ENCODE measurements around the gene RHD.
"Not testable (repeated sequence)": the region's sequence is repeated elsewhere in the genome, so short reads cannot be mapped to it uniquely, and the experiment has no call there.

Gene RHD

GRCh38 chr1:25312806-25313470, 40.6 kb downstream of the RHD start:
- H3K36me3 Mint-ChIP-seq, result peaks cover 22% of the 10 kb centered on the region
- not testable (repeated sequence) for H3K27ac Mint-ChIP-seq; H3K9me3 Mint-ChIP-seq (ENCODE audit: low read depth); H3K4me3 Mint-ChIP-seq; H3K27me3 Mint-ChIP-seq; H3K4me1 Mint-ChIP-seq (ENCODE audit: low read depth)

DNA sequence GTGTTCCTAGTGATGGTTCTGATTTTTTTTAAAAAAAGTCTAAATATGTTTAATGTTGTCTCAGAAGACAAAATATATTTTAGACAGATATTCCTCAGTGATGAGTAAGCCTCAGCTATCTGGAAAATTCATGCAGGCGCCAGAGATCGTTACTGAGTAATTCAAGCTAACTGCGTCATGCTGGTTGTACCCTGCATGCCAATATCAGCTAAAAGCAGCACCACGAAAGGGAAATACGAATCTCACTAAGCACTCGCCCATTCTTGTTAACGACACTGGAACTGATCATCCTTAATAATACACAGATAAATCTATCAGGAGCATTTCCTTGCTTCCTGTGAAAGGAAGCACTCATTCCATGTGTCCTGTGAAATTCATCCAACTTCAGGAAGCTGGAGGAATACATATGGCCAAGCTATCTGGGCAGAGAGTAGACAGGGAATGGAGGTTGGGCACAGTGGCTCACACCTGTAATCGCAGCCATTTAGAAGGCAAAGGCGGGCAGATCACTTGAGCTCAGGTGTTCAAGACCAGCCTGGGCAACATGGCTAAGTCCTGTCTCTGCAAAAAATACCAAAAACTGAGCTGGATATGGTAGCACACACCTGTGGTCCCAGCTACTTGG, 48.1 kb downstream of the RHD start:
- not testable (repeated sequence) for H3K36me3 Mint-ChIP-seq; H3K27ac Mint-ChIP-seq; H3K9me3 Mint-ChIP-seq (ENCODE audit: low read depth); H3K27me3 Mint-ChIP-seq; H3K4me3 Mint-ChIP-seq; H3K4me1 Mint-ChIP-seq (ENCODE audit: low read depth)

DNA sequence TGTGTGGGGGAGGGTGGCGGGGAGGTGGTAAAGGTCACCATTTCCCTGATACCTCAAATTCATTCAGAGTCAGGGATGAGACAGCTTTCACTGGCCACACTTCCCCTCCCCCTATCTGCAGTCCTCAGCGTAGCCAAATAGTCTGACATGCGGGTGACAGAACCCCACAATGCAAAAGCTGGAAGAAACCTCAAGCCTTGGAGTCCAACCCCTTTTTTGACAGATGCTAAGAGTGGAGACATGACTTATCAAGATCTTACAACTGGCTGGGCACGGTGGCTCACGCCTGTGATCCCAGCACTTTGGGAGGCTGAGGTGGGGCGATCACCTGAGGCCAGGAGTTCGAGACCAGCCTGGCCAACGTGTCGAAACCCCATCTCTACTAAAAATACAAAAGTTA, 49.8 kb downstream of the RHD start:
- not testable (repeated sequence) for H3K27ac Mint-ChIP-seq; H3K9me3 Mint-ChIP-seq (ENCODE audit: low read depth); H3K36me3 Mint-ChIP-seq; H3K4me1 Mint-ChIP-seq (ENCODE audit: low read depth); H3K4me3 Mint-ChIP-seq; H3K27me3 Mint-ChIP-seq

DNA sequence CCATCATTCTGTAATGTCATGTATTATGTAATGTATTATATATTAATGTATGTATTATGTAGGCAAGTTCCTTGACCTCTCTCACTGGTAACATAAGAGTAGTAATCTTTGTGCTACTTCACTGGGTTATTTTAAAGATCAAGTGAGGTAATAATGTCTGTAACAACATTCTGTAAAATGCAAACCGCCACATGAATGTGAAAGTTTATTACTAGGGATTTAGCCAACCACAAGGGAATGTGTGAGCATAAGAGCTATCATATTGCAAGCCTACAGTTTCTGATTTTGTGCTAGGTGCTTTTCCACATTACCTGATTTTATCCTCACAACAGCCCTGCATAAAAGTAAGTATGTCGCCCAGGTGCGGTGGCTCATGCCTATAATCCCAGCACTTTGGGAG, 52.1 kb downstream of the RHD start:
- not testable (repeated sequence) for H3K27me3 Mint-ChIP-seq; H3K9me3 Mint-ChIP-seq (ENCODE audit: low read depth); H3K4me3 Mint-ChIP-seq; H3K4me1 Mint-ChIP-seq (ENCODE audit: low read depth); H3K27ac Mint-ChIP-seq; H3K36me3 Mint-ChIP-seq

DNA sequence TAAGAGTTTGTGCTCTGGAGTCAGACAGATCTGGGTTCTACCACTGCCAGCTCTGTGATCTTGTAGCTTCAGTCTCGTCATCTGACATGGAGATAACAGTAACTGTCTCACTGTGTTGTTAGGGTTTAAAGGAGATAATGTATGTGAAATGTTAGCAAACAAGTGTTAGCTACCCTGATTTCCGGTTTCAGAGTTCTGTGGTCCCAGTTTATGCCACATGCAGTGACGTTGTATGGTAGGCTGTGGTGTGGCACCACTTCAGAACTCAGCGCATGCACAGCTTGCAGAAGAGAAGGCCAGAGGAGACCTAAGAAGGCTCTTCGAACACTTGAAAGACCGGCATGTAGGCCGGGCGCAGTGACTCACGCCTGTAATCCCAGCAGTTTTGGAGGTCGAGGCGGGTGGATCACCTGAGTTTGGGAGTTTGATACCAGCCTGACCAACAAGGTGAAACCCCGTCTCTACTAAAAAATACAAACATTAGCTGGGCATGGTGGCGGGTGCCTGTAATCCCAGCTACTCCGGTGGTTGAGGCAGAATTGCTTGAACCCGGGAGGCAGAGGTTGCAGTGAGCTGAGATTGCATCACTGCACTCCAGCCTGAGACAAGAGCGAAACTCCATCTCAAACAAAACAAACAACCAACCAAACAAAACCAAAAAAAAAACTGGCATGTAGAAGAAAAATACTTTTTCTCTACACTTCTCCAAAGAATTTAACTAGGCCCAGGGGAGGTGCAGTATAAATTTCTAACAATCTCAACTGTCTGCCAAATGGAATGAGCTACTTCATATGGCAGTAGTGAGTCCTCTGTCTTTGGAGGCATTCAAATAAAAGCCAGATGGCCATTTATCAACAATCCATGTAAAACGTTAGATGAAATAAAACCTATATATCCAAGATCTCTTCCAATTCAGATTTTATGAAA, 55.8 kb downstream of the RHD start:
- not testable (repeated sequence) for H3K27me3 Mint-ChIP-seq; H3K4me3 Mint-ChIP-seq; H3K36me3 Mint-ChIP-seq; H3K27ac Mint-ChIP-seq; H3K9me3 Mint-ChIP-seq (ENCODE audit: low read depth)
- H3K4me1 Mint-ChIP-seq (ENCODE audit: low read depth), result peaks cover 29% of the 10 kb centered on the region

GRCh38 chr1:25328791-25329185, 56.5 kb downstream of the RHD start:
- not testable (repeated sequence) for H3K27me3 Mint-ChIP-seq; H3K27ac Mint-ChIP-seq; H3K4me3 Mint-ChIP-seq; H3K9me3 Mint-ChIP-seq (ENCODE audit: low read depth); H3K36me3 Mint-ChIP-seq
- H3K4me1 Mint-ChIP-seq (ENCODE audit: low read depth), result peaks cover 35% of the 10 kb centered on the region

- peaks cover 40% of the 10 kb centered on the region for H3K4me1 Mint-ChIP-seq (ENCODE audit: low read depth)
- not testable (repeated sequence) for H3K27me3 Mint-ChIP-seq; H3K9me3 Mint-ChIP-seq (ENCODE audit: low read depth); H3K4me3 Mint-ChIP-seq; H3K36me3 Mint-ChIP-seq
- peak overlapping the region; percentile 18 for H3K27ac Mint-ChIP-seq
Observed at GRCh38 chr1:25329336-25329735, 57.0 kb downstream of the RHD start.

- Mint-ChIP-seq H3K4me1 (ENCODE audit: low read depth) (peaks cover 44% of the 10 kb centered on the region), H3K4me3 (peak overlapping the region; percentile 9), H3K27ac (peak overlapping the region; percentile 18)
- not testable (repeated sequence) for H3K9me3 Mint-ChIP-seq (ENCODE audit: low read depth); H3K36me3 Mint-ChIP-seq; H3K27me3 Mint-ChIP-seq
Observed at GRCh38 chr1:25329950-25330349, 57.6 kb downstream of the RHD start.

- H3K36me3 Mint-ChIP-seq; H3K27me3 Mint-ChIP-seq; H3K9me3 Mint-ChIP-seq (ENCODE audit: low read depth): not testable (repeated sequence)
- H3K4me3 Mint-ChIP-seq, result peak overlapping the region; percentile 96
- peak overlapping the region; percentile 86 for H3K27ac Mint-ChIP-seq
- peaks cover 52% of the 10 kb centered on the region for H3K4me1 Mint-ChIP-seq (ENCODE audit: low read depth)
Observed at GRCh38 chr1:25336922-25337354, 64.6 kb downstream of the RHD start.

- H3K27me3 Mint-ChIP-seq; H3K9me3 Mint-ChIP-seq (ENCODE audit: low read depth); H3K36me3 Mint-ChIP-seq: not testable (repeated sequence)
- peaks cover 51% of the 10 kb centered on the region for H3K4me1 Mint-ChIP-seq (ENCODE audit: low read depth)
- peak overlapping the region; percentile 96 for H3K4me3 Mint-ChIP-seq
- peak overlapping the region; percentile 93 for H3K27ac Mint-ChIP-seq
Observed at GRCh38 chr1:25337483-25338187, 65.3 kb downstream of the RHD start.

- Mint-ChIP-seq H3K27ac (peak within 1 kb of the TSS; percentile 93), H3K4me3 (peak within 1 kb of the TSS; percentile 96), H3K36me3 (no peaks in the 10 kb centered on the region), H3K4me1 (ENCODE audit: low read depth) (peaks cover 50% of the 10 kb centered on the region), H3K9me3 (ENCODE audit: low read depth) (no peaks in the 10 kb centered on the region), H3K27me3 (no peaks in the 10 kb centered on the region)
Observed at GRCh38 chr1:25338188-25338981, 66.1 kb downstream of the RHD start, which contains the start of gene TMEM50A. TMEM50A (plus strand) TSS chr1:25338334; CDS start chr1:25340487, 2,153 bp downstream.

GRCh38 chr1:25338986-25339385, 66.7 kb downstream of the RHD start:
- Mint-ChIP-seq H3K36me3 (peaks cover 2% of the 10 kb centered on the region), H3K4me1 (ENCODE audit: low read depth) (peaks cover 47% of the 10 kb centered on the region), H3K9me3 (ENCODE audit: low read depth) (no peaks in the 10 kb centered on the region), H3K27me3 (no peaks in the 10 kb centered on the region), H3K4me3 (peak overlapping the region; percentile 94), H3K27ac (peak overlapping the region; percentile 87)

DNA sequence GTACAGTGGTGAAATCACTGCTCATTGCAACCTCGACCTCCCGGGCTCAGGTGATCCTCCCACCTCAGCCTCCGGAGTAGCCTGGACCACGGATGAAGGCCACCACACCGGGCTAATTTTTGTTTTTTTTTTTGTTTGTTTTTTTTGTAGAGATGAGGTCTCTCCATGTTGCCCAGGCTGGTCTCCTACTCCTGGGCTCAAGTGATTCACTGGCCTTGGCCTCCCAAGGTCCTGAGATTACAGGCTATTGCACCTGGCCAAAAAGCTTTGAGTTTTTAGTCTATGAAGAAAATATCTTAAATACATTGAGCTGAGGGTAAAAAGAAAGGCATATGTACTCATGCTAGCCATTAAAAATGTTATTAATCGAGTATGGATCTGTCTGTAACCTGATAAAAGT, 69.4 kb downstream of the RHD start:
- Mint-ChIP-seq H3K4me3 (no peak overlapping the region), H3K27ac (no peak overlapping the region), H3K9me3 (ENCODE audit: low read depth) (no peaks in the 10 kb centered on the region), H3K27me3 (no peaks in the 10 kb centered on the region), H3K4me1 (ENCODE audit: low read depth) (peaks cover 42% of the 10 kb centered on the region), H3K36me3 (peaks cover 2% of the 10 kb centered on the region)

DNA sequence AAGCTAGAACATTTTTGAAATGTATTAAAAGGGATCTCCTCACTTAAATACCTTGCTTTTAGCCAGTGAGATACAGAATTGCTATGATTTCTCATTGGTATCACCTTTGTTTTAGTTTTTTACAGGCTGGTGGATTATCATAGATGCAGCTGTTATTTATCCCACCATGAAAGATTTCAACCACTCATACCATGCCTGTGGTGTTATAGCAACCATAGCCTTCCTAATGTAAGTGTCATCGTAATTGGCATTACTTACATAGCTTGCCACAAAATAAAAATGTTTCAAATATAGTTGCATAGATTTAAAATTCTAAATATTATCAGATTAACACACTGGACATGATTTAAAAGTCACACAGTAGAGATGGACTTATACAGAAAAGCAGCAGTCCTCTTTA, 70.5 kb downstream of the RHD start:
- Mint-ChIP-seq H3K4me1 (ENCODE audit: low read depth) (peaks cover 41% of the 10 kb centered on the region), H3K27ac (no peak overlapping the region), H3K27me3 (no peaks in the 10 kb centered on the region), H3K4me3 (no peak overlapping the region), H3K9me3 (ENCODE audit: low read depth) (no peaks in the 10 kb centered on the region), H3K36me3 (peaks cover 2% of the 10 kb centered on the region)

Data from activated naive CD8-positive, alpha-beta T cell (primary cell).